OCI-LY1 (cell line): ENCODE data around the gene MOSMO.

Experiments
- H2AFZ ChIP-seq: fragments of 200-600 bp; sonication (generic), shearing (Covaris generic); 2 replicates; pipeline ENCODE4 v1.6.0; 2014; ENCODE audit warnings: antibody characterized with exemption, mild to moderate bottlenecking, low read length
- H3F3A ChIP-seq: fragments of 200-600 bp; sonication (generic), shearing (Covaris generic); 2 replicates; pipeline ENCODE4 v1.6.0; 2014; ENCODE audit warnings: mild to moderate bottlenecking, antibody characterized with exemption, low read length, moderate library complexity; ENCODE audit not compliant: insufficient read depth
- H3K27ac ChIP-seq: fragments of 200-600 bp; sonication (generic); 2 replicates; pipeline ENCODE4 v1.5.1; 2014; ENCODE audit warnings: low read length, mixed run types, mild to moderate bottlenecking, low read depth; ENCODE audit not compliant: poor library complexity, severe bottlenecking
- H3K27me3 ChIP-seq: fragments of 200-600 bp; sonication (generic); 2 replicates; pipeline ENCODE4 v1.6.0; 2014; ENCODE audit warnings: antibody characterized with exemption, mild to moderate bottlenecking, low read length, moderate library complexity; ENCODE audit not compliant: insufficient read depth
- H3K36me3 ChIP-seq: fragments of 200-600 bp; sonication (generic); 2 replicates; pipeline ENCODE4 v1.6.1; 2014; ENCODE audit warnings: mild to moderate bottlenecking, antibody characterized with exemption, low read length, moderate library complexity, mixed read lengths; ENCODE audit not compliant: insufficient read depth
- H3K4me1 ChIP-seq: fragments of 200-600 bp; sonication (generic); 2 replicates; pipeline ENCODE4 v1.5.1; 2014; ENCODE audit warnings: mild to moderate bottlenecking, low read length, moderate library complexity; ENCODE audit not compliant: insufficient read depth, severe bottlenecking
- H3K4me2 ChIP-seq: fragments of 200-600 bp; sonication (generic), shearing (Covaris generic); 2 replicates; pipeline ENCODE4 v1.6.1; 2014; ENCODE audit warnings: low read length
- H3K4me3 ChIP-seq: fragments of 200-600 bp; sonication (generic); 2 replicates; pipeline ENCODE4 v1.5.1; 2014; ENCODE audit warnings: low read length, low read depth, mild to moderate bottlenecking, mixed read lengths; ENCODE audit not compliant: poor library complexity, severe bottlenecking
- H3K79me2 ChIP-seq: fragments of 200-600 bp; shearing (Covaris generic); 2 replicates; pipeline ENCODE4 v1.6.1; 2016; ENCODE audit warnings: mixed run types, low read length, mixed read lengths; ENCODE audit not compliant: insufficient read depth
- H3K9ac ChIP-seq: fragments of 200-600 bp; sonication (generic), shearing (Covaris generic); 2 replicates; pipeline ENCODE4 v1.6.1; 2014; ENCODE audit warnings: mild to moderate bottlenecking, low read length, mixed read lengths
- H3K9me2 ChIP-seq: fragments of 200-600 bp; sonication (generic), shearing (Covaris generic); 2 replicates; pipeline ENCODE4 v1.6.1; 2014; ENCODE audit warnings: low read depth, mild to moderate bottlenecking, low read length, mixed read lengths
- H3K9me3 ChIP-seq: fragments of 200-600 bp; shearing (Covaris generic); 2 replicates; pipeline ENCODE4 v1.6.1; 2014; ENCODE audit warnings: low read length, mixed read lengths
- H4K20me1 ChIP-seq: fragments of 200-600 bp; sonication (generic), shearing (Covaris generic); 2 replicates; pipeline ENCODE4 v1.6.0; 2016; ENCODE audit warnings: mild to moderate bottlenecking, low read length; ENCODE audit not compliant: insufficient read depth
- EZH2 ChIP-seq: fragments of 200-600 bp; sonication (generic), shearing (Covaris generic); IDR thresholded peaks from 2 replicates; pipeline ENCODE4 v1.8.0; 2017; ENCODE audit warnings: borderline replicate concordance, mixed run types, mild to moderate bottlenecking, antibody characterized with exemption, low read length, moderate library complexity, mixed read lengths
- TF ChIP-seq, protein P1 (sequence below): fragments of 200-600 bp; sonication (generic), shearing (Covaris generic); IDR thresholded peaks from 2 replicates; pipeline ENCODE4 v1.5.1; 2017; ENCODE audit warnings: mild to moderate bottlenecking, antibody characterized with exemption, low read length, moderate library complexity, mixed read lengths

The MOSMO gene

DNA sequence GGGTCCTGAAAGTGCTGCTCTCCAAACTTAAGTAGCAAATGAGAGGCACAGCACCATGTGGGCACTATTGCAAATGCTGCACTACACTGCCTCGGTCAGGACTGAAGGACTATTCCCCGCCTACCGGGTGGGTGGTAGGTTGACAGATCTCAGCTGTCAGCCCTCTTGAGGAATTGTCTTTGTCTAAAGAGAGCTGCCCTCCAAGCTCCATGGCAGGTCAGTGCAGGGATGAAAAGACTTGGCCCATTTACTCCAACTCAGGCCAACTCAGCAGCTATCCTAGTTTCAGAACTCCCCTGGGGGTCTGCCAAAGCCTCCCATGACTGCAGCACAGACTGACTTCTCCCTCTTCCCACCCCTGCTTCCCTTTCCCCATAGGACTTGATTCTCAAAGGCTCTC is 3.6 kb upstream of the MOSMO start:
- no peak overlapping the region for H3K4me2 ChIP-seq
- no peaks in the 10 kb centered on the region for H3K27me3 ChIP-seq
- no peaks in the 10 kb centered on the region for H3F3A ChIP-seq
- no peaks in the 10 kb centered on the region for H3K36me3 ChIP-seq
- H4K20me1 ChIP-seq, result no peaks in the 10 kb centered on the region
- peaks cover 17% of the 10 kb centered on the region for H3K4me1 ChIP-seq
- no peak overlapping the region for H3K9ac ChIP-seq
- H3K9me3 ChIP-seq, result no peaks in the 10 kb centered on the region
- TF ChIP-seq, protein P1, sequence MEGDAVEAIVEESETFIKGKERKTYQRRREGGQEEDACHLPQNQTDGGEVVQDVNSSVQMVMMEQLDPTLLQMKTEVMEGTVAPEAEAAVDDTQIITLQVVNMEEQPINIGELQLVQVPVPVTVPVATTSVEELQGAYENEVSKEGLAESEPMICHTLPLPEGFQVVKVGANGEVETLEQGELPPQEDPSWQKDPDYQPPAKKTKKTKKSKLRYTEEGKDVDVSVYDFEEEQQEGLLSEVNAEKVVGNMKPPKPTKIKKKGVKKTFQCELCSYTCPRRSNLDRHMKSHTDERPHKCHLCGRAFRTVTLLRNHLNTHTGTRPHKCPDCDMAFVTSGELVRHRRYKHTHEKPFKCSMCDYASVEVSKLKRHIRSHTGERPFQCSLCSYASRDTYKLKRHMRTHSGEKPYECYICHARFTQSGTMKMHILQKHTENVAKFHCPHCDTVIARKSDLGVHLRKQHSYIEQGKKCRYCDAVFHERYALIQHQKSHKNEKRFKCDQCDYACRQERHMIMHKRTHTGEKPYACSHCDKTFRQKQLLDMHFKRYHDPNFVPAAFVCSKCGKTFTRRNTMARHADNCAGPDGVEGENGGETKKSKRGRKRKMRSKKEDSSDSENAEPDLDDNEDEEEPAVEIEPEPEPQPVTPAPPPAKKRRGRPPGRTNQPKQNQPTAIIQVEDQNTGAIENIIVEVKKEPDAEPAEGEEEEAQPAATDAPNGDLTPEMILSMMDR, result no peak
- TF ChIP-seq EZH2, result no peak
- H3K4me3 ChIP-seq, result no peak overlapping the region
- H3K79me2 ChIP-seq, result 0 out of 2 replicates have a peak, but pooled peaks cover 5% of the 10 kb centered on the region
- H2AFZ ChIP-seq, result no peak overlapping the region
- no peaks in the 10 kb centered on the region for H3K9me2 ChIP-seq
- no peak overlapping the region for H3K27ac ChIP-seq

DNA sequence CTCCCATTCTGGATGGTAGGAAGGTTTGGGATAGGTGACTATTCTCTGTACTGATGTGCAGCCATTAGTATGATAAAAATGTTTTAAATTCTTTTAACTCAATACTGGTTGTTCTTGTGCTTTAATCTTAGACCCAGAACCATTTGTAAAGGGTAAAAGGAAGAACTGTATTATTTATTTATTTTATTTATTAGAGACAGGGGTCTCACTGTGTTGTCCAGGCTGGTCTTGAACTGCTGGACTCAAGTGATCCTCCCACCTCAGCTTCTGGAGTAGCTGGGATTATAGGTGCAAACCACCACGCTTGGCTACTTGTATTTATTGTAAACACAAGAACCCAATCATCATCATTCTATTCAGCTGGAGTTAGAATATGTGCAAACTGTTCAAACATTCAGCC is 2.2 kb upstream of the MOSMO start:
- H3K27me3 ChIP-seq, result no peaks in the 10 kb centered on the region
- H3K4me2 ChIP-seq, result no peak overlapping the region
- H3K79me2 ChIP-seq, result 0 out of 2 replicates have a peak, but pooled peaks cover 5% of the 10 kb centered on the region
- no peaks in the 10 kb centered on the region for H4K20me1 ChIP-seq
- H3K9me2 ChIP-seq, result no peaks in the 10 kb centered on the region
- H3K4me3 ChIP-seq, result no peak overlapping the region
- no peak overlapping the region for H3K9ac ChIP-seq
- no peak for TF ChIP-seq EZH2
- TF ChIP-seq, protein P1, result no peak
- no peak overlapping the region for H3K27ac ChIP-seq
- no peak overlapping the region for H2AFZ ChIP-seq
- H3K4me1 ChIP-seq, result peaks cover 19% of the 10 kb centered on the region
- H3K9me3 ChIP-seq, result no peaks in the 10 kb centered on the region
- no peaks in the 10 kb centered on the region for H3K36me3 ChIP-seq
- no peaks in the 10 kb centered on the region for H3F3A ChIP-seq

DNA sequence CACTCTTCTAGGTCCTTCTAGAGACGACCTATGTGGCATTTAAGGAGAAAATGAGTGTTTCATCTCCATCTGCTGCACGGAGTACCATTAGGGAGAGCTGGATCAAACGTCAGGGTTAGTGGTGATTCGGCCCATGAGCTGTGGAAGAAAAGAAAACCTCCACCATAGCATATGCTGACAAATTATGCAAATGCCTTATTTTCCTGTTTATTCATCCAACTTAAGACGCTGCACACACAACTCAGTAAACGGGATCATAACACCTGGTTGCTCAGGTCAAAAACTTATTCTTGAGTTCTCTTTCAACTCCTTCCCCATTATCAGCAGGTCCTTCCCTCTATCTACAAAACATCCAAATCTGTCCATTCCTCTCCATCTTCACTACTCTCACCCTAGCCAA is 1.3 kb upstream of the MOSMO start:
- no peaks in the 10 kb centered on the region for H3K9me2 ChIP-seq
- H3K4me3 ChIP-seq, result peak overlapping the region; percentile 78
- no peaks in the 10 kb centered on the region for H3K27me3 ChIP-seq
- H3K4me1 ChIP-seq, result peaks cover 19% of the 10 kb centered on the region
- TF ChIP-seq, protein P1, result no peak
- TF ChIP-seq EZH2, result no peak
- no peak overlapping the region for H3K9ac ChIP-seq
- H2AFZ ChIP-seq, result no peak overlapping the region
- no peaks in the 10 kb centered on the region for H3F3A ChIP-seq
- H3K9me3 ChIP-seq, result no peaks in the 10 kb centered on the region
- no peak overlapping the region for H3K27ac ChIP-seq
- peak overlapping the region; percentile 78; the same call in 1 of the 2 replicates for H3K4me2 ChIP-seq
- H4K20me1 ChIP-seq, result no peaks in the 10 kb centered on the region
- no peaks in the 10 kb centered on the region for H3K36me3 ChIP-seq
- H3K79me2 ChIP-seq, result 0 out of 2 replicates have a peak, but pooled peaks cover 5% of the 10 kb centered on the region
